Measurements from ENCODE around the gene CAPN7. TPM values are rescaled to one million over a fixed set of nuclear protein-coding genes. Genes with fewer than 3 reads are reported as not detected.
"Not testable (repeated sequence)": the region's sequence is repeated elsewhere in the genome, so short reads cannot be mapped to it uniquely, and the experiment has no call there.

The CAPN7 gene
- total RNA-seq (ENCODE audit: low replicate concordance) = 37.9 and 41.9 TPM in 2 replicates
- long read RNA-seq, full-length matches to known transcripts = 3 of 11 reads
- long read RNA-seq, partial matches to known transcripts = 5 of 11 reads
- long read RNA-seq, other reads (novel, unspliced or antisense) = 3 of 11 reads

GRCh38 chr3:15205934-15206661 is at the start of gene CAPN7:
TSS of gene CAPN7 (plus strand) at chr3:15206246. CDS start at chr3:15206496, 250 bp downstream.
- peak within 1 kb of the TSS; percentile 90 for H3K27ac Mint-ChIP-seq

GRCh38 chr3:15157441-15157840 is 48.6 kb upstream of the CAPN7 start:
- H3K27ac Mint-ChIP-seq = no peak overlapping the region
- TF ChIP-seq CTCF (conservative IDR thresholded peaks at IDR 0.05) = no peak
- H3K9me3 Mint-ChIP-seq = no peaks in the 10 kb centered on the region
- no peak overlapping the region for H3K4me3 Mint-ChIP-seq
- H3K4me1 Mint-ChIP-seq (ENCODE audit: unreplicated experiment) = no peaks in the 10 kb centered on the region
- no peak for DNase-seq (ENCODE audit: extremely low spot score, unreplicated experiment)
- no peaks in the 10 kb centered on the region for H3K36me3 Mint-ChIP-seq
- peaks cover 59% of the 10 kb centered on the region for H3K27me3 Mint-ChIP-seq

More at GRCh38 chr3:15205934-15206661, at the start of gene CAPN7:
- H3K9me3 Mint-ChIP-seq = no peaks in the 10 kb centered on the region
- H3K36me3 Mint-ChIP-seq = no peaks in the 10 kb centered on the region
- H3K4me3 Mint-ChIP-seq = peak within 1 kb of the TSS; percentile 92
- H3K27me3 Mint-ChIP-seq = no peaks in the 10 kb centered on the region
- peak; percentile 94 for DNase-seq (ENCODE audit: extremely low spot score, unreplicated experiment)
- TF ChIP-seq CTCF (conservative IDR thresholded peaks at IDR 0.05) = peak; percentile 61
- peaks cover 12% of the 10 kb centered on the region for H3K4me1 Mint-ChIP-seq (ENCODE audit: unreplicated experiment)

- peaks cover 43% of the 10 kb centered on the region for H3K27me3 Mint-ChIP-seq
- H3K9me3 Mint-ChIP-seq = no peaks in the 10 kb centered on the region
- TF ChIP-seq CTCF (conservative IDR thresholded peaks at IDR 0.05) = no peak
- no peak for DNase-seq (ENCODE audit: extremely low spot score, unreplicated experiment)
- H3K36me3 Mint-ChIP-seq = no peaks in the 10 kb centered on the region
- H3K27ac Mint-ChIP-seq = no peak overlapping the region
- no peaks in the 10 kb centered on the region for H3K4me1 Mint-ChIP-seq (ENCODE audit: unreplicated experiment)
- H3K4me3 Mint-ChIP-seq = no peak overlapping the region
These were observed 46.4 kb upstream of the CAPN7 start for GRCh38 chr3:15159501-15160136.

- H3K4me1 Mint-ChIP-seq (ENCODE audit: unreplicated experiment) = no peaks in the 10 kb centered on the region
These were observed 45.4 kb upstream of the CAPN7 start for GRCh38 chr3:15160662-15161061.

GRCh38 chr3:15161133-15161532 is 44.9 kb upstream of the CAPN7 start:
- no peaks in the 10 kb centered on the region for H3K4me1 Mint-ChIP-seq (ENCODE audit: unreplicated experiment)
- H3K27ac Mint-ChIP-seq = no peak overlapping the region
- no peaks in the 10 kb centered on the region for H3K36me3 Mint-ChIP-seq
- peaks cover 28% of the 10 kb centered on the region for H3K27me3 Mint-ChIP-seq
- peaks cover 4% of the 10 kb centered on the region for H3K9me3 Mint-ChIP-seq
- no peak for TF ChIP-seq CTCF (conservative IDR thresholded peaks at IDR 0.05)
- no peak overlapping the region for H3K4me3 Mint-ChIP-seq
- no peak for DNase-seq (ENCODE audit: extremely low spot score, unreplicated experiment)

More at GRCh38 chr3:15160662-15161061, 45.4 kb upstream of the CAPN7 start:
- no peaks in the 10 kb centered on the region for H3K36me3 Mint-ChIP-seq
- H3K9me3 Mint-ChIP-seq = peaks cover 4% of the 10 kb centered on the region
- H3K4me3 Mint-ChIP-seq = no peak overlapping the region
- peaks cover 33% of the 10 kb centered on the region for H3K27me3 Mint-ChIP-seq
- DNase-seq (ENCODE audit: extremely low spot score, unreplicated experiment) = no peak
- no peak overlapping the region for H3K27ac Mint-ChIP-seq
- no peak for TF ChIP-seq CTCF (conservative IDR thresholded peaks at IDR 0.05)

GRCh38 chr3:15163656-15164055 is 42.4 kb upstream of the CAPN7 start:
- H3K36me3 Mint-ChIP-seq; H3K27ac Mint-ChIP-seq; DNase-seq (ENCODE audit: extremely low spot score, unreplicated experiment); H3K9me3 Mint-ChIP-seq; H3K4me1 Mint-ChIP-seq (ENCODE audit: unreplicated experiment); H3K4me3 Mint-ChIP-seq: not testable (repeated sequence)
- H3K27me3 Mint-ChIP-seq = peaks cover 15% of the 10 kb centered on the region

Data from type B pancreatic cell (in vitro differentiated cells).